Fibroblast of skin of left quadriceps (primary cell): Measurements from ENCODE around the gene MEX3C.

Source experiments
- DNase-seq, 2 experiments: peaks; one replicate each; pipeline ENCODE4 v3.0.0-alpha.2; 2013; ENCODE audit warnings: low read depth in 2 of 2

The MEX3C gene

GRCh38 chr18:51191128-51191717 is 6.3 kb downstream of the MEX3C start:
- no peak for DNase-seq

GRCh38 chr18:51190000-51190399 is 7.5 kb downstream of the MEX3C start:
- DNase-seq: no peak

- DNase-seq: no peak
Observed at GRCh38 chr18:51188024-51188701, 9.3 kb downstream of the MEX3C start.

- DNase-seq: no peak
Observed at GRCh38 chr18:51185075-51185474, 12.4 kb downstream of the MEX3C start.

- no peak for DNase-seq
Observed at GRCh38 chr18:51184091-51184457, 13.4 kb downstream of the MEX3C start.

GRCh38 chr18:51183372-51184090 is 13.9 kb downstream of the MEX3C start:
- no peak for DNase-seq

GRCh38 chr18:51182824-51183223 is 14.7 kb downstream of the MEX3C start:
- no peak for DNase-seq

- DNase-seq: no peak
Observed at GRCh38 chr18:51171625-51172259, 25.7 kb downstream of the MEX3C start.

- no peak for DNase-seq
Observed at GRCh38 chr18:51171223-51171622, 26.3 kb downstream of the MEX3C start.

- no peak for DNase-seq
Observed at GRCh38 chr18:51170664-51171063, 26.8 kb downstream of the MEX3C start.

- no peak for DNase-seq
Observed at GRCh38 chr18:51169731-51170130, 27.8 kb downstream of the MEX3C start.

- no peak for DNase-seq
Observed at GRCh38 chr18:51168960-51169662, 28.4 kb downstream of the MEX3C start.

GRCh38 chr18:51168026-51168742 is 29.3 kb downstream of the MEX3C start:
- DNase-seq: no peak

GRCh38 chr18:51165296-51165695 is 32.2 kb downstream of the MEX3C start:
- no peak for DNase-seq

GRCh38 chr18:51164761-51165281 is 32.7 kb downstream of the MEX3C start:
- no peak for DNase-seq

GRCh38 chr18:51164342-51164741 is 33.1 kb downstream of the MEX3C start:
- no peak for DNase-seq

- DNase-seq: no peak
Observed at GRCh38 chr18:51163543-51163942, 33.9 kb downstream of the MEX3C start.

GRCh38 chr18:51162617-51163016 is 34.9 kb downstream of the MEX3C start:
- no peak for DNase-seq

GRCh38 chr18:51160646-51161045 is 36.8 kb downstream of the MEX3C start:
- no peak for DNase-seq

GRCh38 chr18:51157215-51157614 is 40.3 kb downstream of the MEX3C start:
- DNase-seq: no peak

GRCh38 chr18:51154431-51155063 is 42.9 kb downstream of the MEX3C start:
- DNase-seq: no peak
